GM21515 (cell line): ENCODE data around the gene TUBGCP2.
"Not testable (repeated sequence)": the region's sequence is repeated elsewhere in the genome, so short reads cannot be mapped to it uniquely, and the experiment has no call there.

Source experiments
- ATAC-seq: cut with Tn5 transposase; IDR thresholded peaks from one replicate; pipeline ENCODE4 v1.9.1; 2021; ENCODE audit not compliant: unreplicated experiment

The TUBGCP2 gene

GRCh38 chr10:133325440-133326222, 17.0 kb upstream of the TUBGCP2 start:
- no peak for ATAC-seq

- no peak for ATAC-seq
Observed at GRCh38 chr10:133324857-133325260, 16.2 kb upstream of the TUBGCP2 start.

- peak; percentile 57 for ATAC-seq
Observed at GRCh38 chr10:133324198-133324792, 15.6 kb upstream of the TUBGCP2 start.

GRCh38 chr10:133322064-133322709, 13.5 kb upstream of the TUBGCP2 start:
- ATAC-seq, result not testable (repeated sequence)

- not testable (repeated sequence) for ATAC-seq
Observed at GRCh38 chr10:133320852-133321422, 12.3 kb upstream of the TUBGCP2 start.

- peak; percentile 86 for ATAC-seq
Observed at GRCh38 chr10:133318494-133319127, 9.9 kb upstream of the TUBGCP2 start.

GRCh38 chr10:133316732-133317131, 8.1 kb upstream of the TUBGCP2 start:
- ATAC-seq, result no peak

- ATAC-seq, result no peak
Observed at GRCh38 chr10:133316266-133316665, 7.6 kb upstream of the TUBGCP2 start.

GRCh38 chr10:133315847-133316246, 7.2 kb upstream of the TUBGCP2 start:
- ATAC-seq, result no peak

GRCh38 chr10:133314911-133315310, 6.2 kb upstream of the TUBGCP2 start:
- ATAC-seq, result no peak

GRCh38 chr10:133313192-133313591, 4.5 kb upstream of the TUBGCP2 start:
- ATAC-seq, result no peak

GRCh38 chr10:133312769-133313145, 4.1 kb upstream of the TUBGCP2 start:
- ATAC-seq, result no peak

GRCh38 chr10:133312016-133312768, 3.5 kb upstream of the TUBGCP2 start:
- ATAC-seq, result no peak

GRCh38 chr10:133311570-133311969, 2.9 kb upstream of the TUBGCP2 start:
- ATAC-seq, result no peak

GRCh38 chr10:133310789-133311188, 2.1 kb upstream of the TUBGCP2 start:
- no peak for ATAC-seq

GRCh38 chr10:133310399-133310755, 1.7 kb upstream of the TUBGCP2 start:
- no peak for ATAC-seq

- no peak for ATAC-seq
Observed at GRCh38 chr10:133309720-133310398, 1.2 kb upstream of the TUBGCP2 start.

- peak; percentile 69 for ATAC-seq
Observed at GRCh38 chr10:133309100-133309719, 538 bp upstream of the TUBGCP2 start.

- peak; percentile 41 for ATAC-seq
Observed at GRCh38 chr10:133307776-133308420, 774 bp downstream of the TUBGCP2 start.
